ENCODE data around the gene ACTMAP. TPM values are rescaled to one million over a fixed set of nuclear protein-coding genes. Genes with fewer than 3 reads are reported as not detected.
A peak's percentile ranks its signal among the peaks of the same experiment; 100 is the strongest.
"Not testable (repeated sequence)": the region's sequence is repeated elsewhere in the genome, so short reads cannot be mapped to it uniquely, and the experiment has no call there.

Gene ACTMAP
- total RNA-seq, 1 donor from 2014 or later: 5.7 TPM

- peak; percentile 84 for DNase-seq (ENCODE audit: extremely low read depth, low read depth, low spot score)
Observed at GRCh38 chr19:40776932-40777644, 26.8 kb upstream of the ACTMAP start.

- no peak for DNase-seq (ENCODE audit: extremely low read depth, low read depth, low spot score)
Observed at GRCh38 chr19:40776364-40776763, 26.1 kb upstream of the ACTMAP start.

GRCh38 chr19:40775632-40776022, 25.4 kb upstream of the ACTMAP start:
- no peak for DNase-seq (ENCODE audit: extremely low read depth, low read depth, low spot score)

GRCh38 chr19:40774916-40775631, 24.8 kb upstream of the ACTMAP start, which contains the start of gene MIA:
Gene MIA (plus strand): TSS chr19:40775521. CDS start chr19:40775543, 22 bp downstream.
- no peak for DNase-seq (ENCODE audit: extremely low read depth, low read depth, low spot score)

- DNase-seq (ENCODE audit: extremely low read depth, low read depth, low spot score): not testable (repeated sequence)
Observed at GRCh38 chr19:40771101-40771862, 21.0 kb upstream of the ACTMAP start.

- DNase-seq (ENCODE audit: extremely low read depth, low read depth, low spot score): no peak
Observed at GRCh38 chr19:40768869-40769268, 18.6 kb upstream of the ACTMAP start.

- DNase-seq (ENCODE audit: extremely low read depth, low read depth, low spot score): not testable (repeated sequence)
Observed at GRCh38 chr19:40766385-40766784, 16.1 kb upstream of the ACTMAP start.

GRCh38 chr19:40763963-40764362, 13.7 kb upstream of the ACTMAP start:
- no peak for DNase-seq (ENCODE audit: extremely low read depth, low read depth, low spot score)

GRCh38 chr19:40763526-40763925, 13.2 kb upstream of the ACTMAP start:
- DNase-seq (ENCODE audit: extremely low read depth, low read depth, low spot score): no peak

GRCh38 chr19:40762754-40763470, 12.6 kb upstream of the ACTMAP start:
- no peak for DNase-seq (ENCODE audit: extremely low read depth, low read depth, low spot score)

- no peak for DNase-seq (ENCODE audit: extremely low read depth, low read depth, low spot score)
Observed at GRCh38 chr19:40759352-40759751, 9.1 kb upstream of the ACTMAP start.

- no peak for DNase-seq (ENCODE audit: extremely low read depth, low read depth, low spot score)
Observed at GRCh38 chr19:40758491-40758890, 8.2 kb upstream of the ACTMAP start.

- DNase-seq (ENCODE audit: extremely low read depth, low read depth, low spot score): no peak
Observed at GRCh38 chr19:40756502-40757110, 6.3 kb upstream of the ACTMAP start.

GRCh38 chr19:40755791-40756190, 5.5 kb upstream of the ACTMAP start:
- DNase-seq (ENCODE audit: extremely low read depth, low read depth, low spot score): no peak

GRCh38 chr19:40755248-40755624, 5.0 kb upstream of the ACTMAP start:
- DNase-seq (ENCODE audit: extremely low read depth, low read depth, low spot score): no peak

GRCh38 chr19:40754611-40755247, 4.5 kb upstream of the ACTMAP start:
- no peak for DNase-seq (ENCODE audit: extremely low read depth, low read depth, low spot score)

GRCh38 chr19:40752257-40752781, 2.0 kb upstream of the ACTMAP start:
- DNase-seq (ENCODE audit: extremely low read depth, low read depth, low spot score): no peak

- peak; percentile 91 for DNase-seq (ENCODE audit: extremely low read depth, low read depth, low spot score)
Observed at GRCh38 chr19:40750874-40751537, 729 bp upstream of the ACTMAP start, which contains the start of gene SNRPA. Gene SNRPA (plus strand): TSS chr19:40751203. CDS start chr19:40751409, 206 bp downstream.

GRCh38 chr19:40747536-40747935, 2.7 kb downstream of the ACTMAP start:
- DNase-seq (ENCODE audit: extremely low read depth, low read depth, low spot score): no peak
